Omental fat pad (tissue), 4 donors: ENCODE results near the gene TRAF2. TPM values are rescaled to one million over a fixed set of nuclear protein-coding genes. Genes with fewer than 3 reads are reported as not detected.
"Not testable (repeated sequence)": the region's sequence is repeated elsewhere in the genome, so short reads cannot be mapped to it uniquely, and the experiment has no call there.

Experiments
- ATAC-seq: fragments of 150-250 bp; one replicate; pipeline ENCODE4 v1.9.1; 2016; ENCODE audit warnings: mild to moderate bottlenecking, moderate library complexity; ENCODE audit not compliant: low FRiP score
- DNase-seq: peaks from one replicate; pipeline ENCODE4 v3.0.0-alpha.2; 2019; ENCODE audit warnings: low spot score
- CTCF ChIP-seq, 3 donors: fragments of 450-650 bp; IDR thresholded peaks; one replicate each; pipeline ENCODE4 v1.5.1; 2016 to 2017; ENCODE audit warnings: antibody characterized with exemption in 3 of 3, mild to moderate bottlenecking in 3 of 3, moderate library complexity in 2 of 3
- total RNA-seq, 4 donors: library from RNA; depleted of rRNA; stranded (reverse); fragments of >200 nt; gene quantifications; one replicate each; pipeline ENCODE4 v1.1.0, GENCODE V29; 2016

TRAF2 gene
- total RNA-seq, 4 donors from 2014 or later, result 3.2 to 9.1 (median 5.1) TPM

GRCh38 chr9:136840140-136840876 lies 46.0 kb upstream of the TRAF2 start:
- DNase-seq (no peak), ATAC-seq (no peak)
- no peak for TF ChIP-seq CTCF (IDR thresholded peaks at IDR 0.05)

- DNase-seq (no peak), ATAC-seq (no peak)
- TF ChIP-seq CTCF (IDR thresholded peaks at IDR 0.05), result no peak
These were observed 45.3 kb upstream of the TRAF2 start for GRCh38 chr9:136840877-136841645.

GRCh38 chr9:136841646-136842379 lies 44.5 kb upstream of the TRAF2 start:
- not testable (repeated sequence) for ATAC-seq

GRCh38 chr9:136842380-136842948 lies 43.9 kb upstream of the TRAF2 start, which contains the start of gene AJM1:
Gene AJM1, plus strand, starts transcription at chr9:136842478. Its CDS starts 1,937 bp downstream, at chr9:136844415.
- not testable (repeated sequence) for DNase-seq
- peak; percentile 50 for ATAC-seq

More at GRCh38 chr9:136841646-136842379, 44.5 kb upstream of the TRAF2 start:
- peak in 1 of 3 donors; percentile 28 for TF ChIP-seq CTCF (IDR thresholded peaks at IDR 0.05)
- DNase-seq, result not testable (repeated sequence)

- not testable (repeated sequence) for DNase-seq, ATAC-seq
These were observed 43.0 kb upstream of the TRAF2 start for GRCh38 chr9:136843159-136843800.

- TF ChIP-seq CTCF (IDR thresholded peaks at IDR 0.05), result peak in 1 of 3 donors; percentile 38
- not testable (repeated sequence) for ATAC-seq, DNase-seq
These were observed 42.2 kb upstream of the TRAF2 start for GRCh38 chr9:136843801-136844740.
